HCT116 (cell line): ENCODE results near the gene PCDH9. TPM values are rescaled to one million over a fixed set of nuclear protein-coding genes. Genes with fewer than 3 reads are reported as not detected.

Experiments
- ATAC-seq: fragments of 200-7000 bp; cut with Tn5 transposase; 2 replicates; pipeline ENCODE4 v1.9.1; 2020; ENCODE audit warnings: mild to moderate bottlenecking, moderate library complexity
- BruUV-seq: library from RNA; stranded (reverse); fragments of 400-500 nt; replicated peaks from 2 replicates; lab custom pipeline; 2021; lab: Mats Ljungman, UMichigan
- CTCF ChIA-PET: fragments of 300-600 bp; sonication (Branson Sonifier 250); formaldehyde crosslinking; loops from one replicate; lab custom pipeline; 2021; ENCODE audit warnings: antibody characterized with exemption; lab: Charles Lee
- POLR2A ChIA-PET: fragments of 300-600, 350-600 bp; sonication (Branson Sonifier 250); formaldehyde crosslinking; loops from one replicate; lab custom pipeline; 2021; ENCODE audit warnings: antibody characterized with exemption; lab: Charles Lee
- RAD21 ChIA-PET, 2 experiments: fragments of 300-600 bp; sonication (Branson Sonifier 250); formaldehyde crosslinking; loops; one replicate each; lab custom pipeline; 2023; ENCODE audit warnings: low total read pairs in 2 of 2; ENCODE audit not compliant: uncharacterized antibody in 2 of 2, unreplicated experiment in 2 of 2, low non-redundant PET in 1 of 2; lab: Charles Lee
- DNase-seq: peaks from one replicate; pipeline ENCODE4 v3.0.0-alpha.2; 2010; ENCODE audit warnings: low read depth, low spot score
- H2AFZ ChIP-seq: fragments of 200-600 bp; shearing (Covaris generic), sonication (generic); 2 replicates; pipeline ENCODE4 v1.6.1; 2017; ENCODE audit warnings: low read depth, mixed run types, mixed read lengths, antibody characterized with exemption, low read length; ENCODE audit not compliant: poor library complexity, severe bottlenecking
- H3K27ac ChIP-seq: 2 replicates; pipeline ENCODE4 v1.5.1; 2012; ENCODE audit warnings: low read depth, low read length
- H3K27me3 ChIP-seq: fragments of 200-600 bp; sonication (generic); 2 replicates; pipeline ENCODE4 v1.6.1; 2016; ENCODE audit warnings: mixed run types, low read length, mixed read lengths; ENCODE audit not compliant: insufficient read depth
- H3K36me3 ChIP-seq, 2 experiments: fragments of 200-500 bp in 1 of 2; fragments of 200-600 bp in 1 of 2; sonication (Bioruptor generic) in 1 of 2; sonication (generic) in 1 of 2; 2 replicates each; pipeline versions ENCODE4 v1.5.1 to v1.6.1; 2014 to 2016; ENCODE audit warnings: low read length in 2 of 2, inconsistent platforms in 1 of 2, mixed read lengths in 1 of 2, mixed run types in 1 of 2; ENCODE audit not compliant: insufficient read depth in 2 of 2, control insufficient read depth in 1 of 2
- H3K4me1 ChIP-seq, 2 experiments: fragments of 200-600 bp in 1 of 2; sonication (generic) in 1 of 2; 2 replicates each; pipeline versions ENCODE4 v1.5.1 to v1.6.1; 2012 to 2017; ENCODE audit warnings: low read length in 2 of 2, inconsistent platforms in 1 of 2, mild to moderate bottlenecking in 1 of 2, mixed read lengths in 1 of 2, mixed run types in 1 of 2, moderate library complexity in 1 of 2; ENCODE audit not compliant: insufficient read depth in 2 of 2, control insufficient read depth in 1 of 2
- H3K4me2 ChIP-seq: fragments of 200-600 bp; sonication (generic); 2 replicates; pipeline ENCODE4 v1.6.1; 2017; ENCODE audit warnings: mixed run types, low read length, mixed read lengths
- H3K4me3 ChIP-seq, 2 experiments: fragments of 200-600 bp in 1 of 2; sonication (generic) in 1 of 2; replicated peaks in 1 of 2; 2 replicates each; pipeline ENCODE4 v1.5.1; 2011 to 2016; ENCODE audit warnings: low read length in 2 of 2, control low read depth in 1 of 2, low read depth in 1 of 2, mild to moderate bottlenecking in 1 of 2, mixed read lengths in 1 of 2, mixed run types in 1 of 2
- H3K79me2 ChIP-seq: fragments of 200-600 bp; sonication (generic); 2 replicates; pipeline ENCODE4 v1.6.1; 2017; ENCODE audit warnings: mild to moderate bottlenecking, mixed run types, low read length, moderate library complexity, mixed read lengths; ENCODE audit not compliant: insufficient read depth
- H3K9ac ChIP-seq: fragments of 200-600 bp; sonication (generic); 2 replicates; pipeline ENCODE4 v1.6.1; 2016; ENCODE audit warnings: low read length, mixed read lengths
- H3K9me2 ChIP-seq: fragments of 200-600 bp; sonication (generic), shearing (Covaris generic); 2 replicates; pipeline ENCODE4 v1.6.1; 2017; ENCODE audit warnings: mixed run types, mild to moderate bottlenecking, moderate library complexity; ENCODE audit not compliant: insufficient read depth
- H3K9me3 ChIP-seq, 2 experiments: fragments of 200-500 bp in 1 of 2; fragments of 200-600 bp in 1 of 2; sonication (Bioruptor generic) in 1 of 2; sonication (generic) in 1 of 2; 2 replicates each; pipeline ENCODE4 v1.6.1; 2014 to 2017; ENCODE audit warnings: low read length in 2 of 2, mixed read lengths in 2 of 2, inconsistent platforms in 1 of 2, low read depth in 1 of 2, mild to moderate bottlenecking in 1 of 2, mixed run types in 1 of 2, moderate library complexity in 1 of 2; ENCODE audit not compliant: control insufficient read depth in 1 of 2, insufficient read depth in 1 of 2
- H4K20me1 ChIP-seq: fragments of 200-600 bp; sonication (generic), shearing (Covaris generic); 2 replicates; pipeline ENCODE4 v1.6.1; 2017; ENCODE audit warnings: mixed run types, mild to moderate bottlenecking, moderate library complexity; ENCODE audit not compliant: insufficient read depth
- CBX3 ChIP-seq: IDR thresholded peaks from 2 replicates; pipeline ENCODE4 v1.6.1; 2012; ENCODE audit warnings: low read depth
- CEBPB ChIP-seq: IDR thresholded peaks from 2 replicates; pipeline ENCODE4 v1.6.1; 2012; ENCODE audit warnings: low read depth
- EGR1 ChIP-seq: IDR thresholded peaks from 2 replicates; pipeline ENCODE4 v1.6.1; 2012; ENCODE audit warnings: low read depth
- EZH2 ChIP-seq: fragments of 200-600 bp; sonication (generic); IDR thresholded peaks from 2 replicates; pipeline ENCODE4 v1.6.1; 2017; ENCODE audit warnings: antibody characterized with exemption, mixed run types
- EZH2phosphoT487 ChIP-seq: fragments of 200-600 bp; IDR thresholded peaks from 2 replicates; pipeline ENCODE4 v1.6.1; 2018; ENCODE audit warnings: antibody characterized with exemption, borderline replicate concordance
- JUND ChIP-seq: IDR thresholded peaks from 2 replicates; pipeline ENCODE4 v1.6.1; 2012
- POLR2AphosphoS5 ChIP-seq: IDR thresholded peaks from 2 replicates; pipeline ENCODE4 v1.6.1; 2011; ENCODE audit warnings: mild to moderate bottlenecking, low read depth, low read length, moderate library complexity
- RAD21 ChIP-seq: IDR thresholded peaks from 2 replicates; pipeline ENCODE4 v1.6.1; 2012; ENCODE audit warnings: low read depth, mild to moderate bottlenecking
- SIN3A ChIP-seq: IDR thresholded peaks from 2 replicates; pipeline ENCODE4 v1.6.1; 2012; ENCODE audit warnings: low read depth
- SRF ChIP-seq: IDR thresholded peaks from 2 replicates; pipeline ENCODE4 v1.6.1; 2012; ENCODE audit warnings: low read depth
- TCF7L2 ChIP-seq: IDR thresholded peaks from 2 replicates; pipeline ENCODE4 v1.7.0; 2011; ENCODE audit warnings: borderline replicate concordance, inconsistent platforms; ENCODE audit not compliant: insufficient read depth, insufficient read length; ENCODE audit errors: extremely low read depth
- YY1 ChIP-seq: IDR thresholded peaks from 2 replicates; pipeline ENCODE4 v1.6.1; 2011; ENCODE audit warnings: low read length, low read depth, moderate library complexity, mild to moderate bottlenecking; ENCODE audit not compliant: insufficient replicate concordance; ENCODE audit errors: extremely low read depth
- intact Hi-C: fragments of 100-400 bp; cut with micrococcal nuclease; formaldehyde crosslinking; loops from 2 replicates; pipeline ENCODE4 v1.10.0; 2022
- total RNA-seq: library from RNA; stranded (reverse); gene quantifications from one replicate; pipeline ENCODE4 v1.2.1, GENCODE V29; 2021; ENCODE audit not compliant: unreplicated experiment
- TF ChIP-seq, protein P1 (sequence below): IDR thresholded peaks from 2 replicates; pipeline ENCODE4 v1.6.1; 2012; ENCODE audit warnings: low read depth
- TF ChIP-seq, protein P2 (sequence below): IDR thresholded peaks from 2 replicates; pipeline ENCODE4 v1.6.1; 2012

PCDH9 gene
- total RNA-seq, 1 experiment from 2014 or later = 0.02 TPM

DNA sequence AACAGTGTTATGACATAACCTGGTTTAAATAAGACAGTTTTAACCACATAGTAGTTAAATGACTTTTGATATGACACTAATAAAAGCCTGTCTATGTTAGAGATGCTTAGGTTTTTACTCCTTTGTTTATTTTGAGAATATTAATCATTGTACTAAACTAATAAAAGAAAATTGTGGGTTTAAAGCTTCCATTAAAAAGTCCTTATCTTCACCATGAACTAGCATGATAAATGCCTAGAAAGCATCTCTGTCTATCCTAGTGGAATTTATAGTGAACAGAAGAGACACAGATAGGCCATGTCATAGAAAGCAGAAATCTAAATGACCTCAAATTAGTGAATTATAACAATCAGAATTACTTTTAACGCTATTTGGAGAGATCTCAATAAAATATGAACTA lies 255.2 kb downstream of the PCDH9 start:
- DNase-seq (no peak), ATAC-seq (no peak)
- H3K4me2 ChIP-seq = no peak overlapping the region
- no peaks in the 10 kb centered on the region for H3K79me2 ChIP-seq
- no peak overlapping the region for H3K4me3 ChIP-seq
- H3K36me3 ChIP-seq = no peaks in the 10 kb centered on the region
- no peaks in the 10 kb centered on the region for H4K20me1 ChIP-seq
- RAD21 ChIA-PET = no interaction called here
- no peak overlapping the region for H2AFZ ChIP-seq
- no peaks in the 10 kb centered on the region for H3K9me2 ChIP-seq
- no peak overlapping the region for H3K27ac ChIP-seq
- CTCF ChIA-PET = no interaction called here
- no peaks in the 10 kb centered on the region for H3K27me3 ChIP-seq
- no peak overlapping the region for H3K9ac ChIP-seq
- POLR2A ChIA-PET = no interaction called here
- no TSS peak for BruUV-seq
- no peaks in the 10 kb centered on the region for H3K9me3 ChIP-seq
- no peaks in the 10 kb centered on the region for H3K4me1 ChIP-seq
- TF ChIP-seq, protein P1, sequence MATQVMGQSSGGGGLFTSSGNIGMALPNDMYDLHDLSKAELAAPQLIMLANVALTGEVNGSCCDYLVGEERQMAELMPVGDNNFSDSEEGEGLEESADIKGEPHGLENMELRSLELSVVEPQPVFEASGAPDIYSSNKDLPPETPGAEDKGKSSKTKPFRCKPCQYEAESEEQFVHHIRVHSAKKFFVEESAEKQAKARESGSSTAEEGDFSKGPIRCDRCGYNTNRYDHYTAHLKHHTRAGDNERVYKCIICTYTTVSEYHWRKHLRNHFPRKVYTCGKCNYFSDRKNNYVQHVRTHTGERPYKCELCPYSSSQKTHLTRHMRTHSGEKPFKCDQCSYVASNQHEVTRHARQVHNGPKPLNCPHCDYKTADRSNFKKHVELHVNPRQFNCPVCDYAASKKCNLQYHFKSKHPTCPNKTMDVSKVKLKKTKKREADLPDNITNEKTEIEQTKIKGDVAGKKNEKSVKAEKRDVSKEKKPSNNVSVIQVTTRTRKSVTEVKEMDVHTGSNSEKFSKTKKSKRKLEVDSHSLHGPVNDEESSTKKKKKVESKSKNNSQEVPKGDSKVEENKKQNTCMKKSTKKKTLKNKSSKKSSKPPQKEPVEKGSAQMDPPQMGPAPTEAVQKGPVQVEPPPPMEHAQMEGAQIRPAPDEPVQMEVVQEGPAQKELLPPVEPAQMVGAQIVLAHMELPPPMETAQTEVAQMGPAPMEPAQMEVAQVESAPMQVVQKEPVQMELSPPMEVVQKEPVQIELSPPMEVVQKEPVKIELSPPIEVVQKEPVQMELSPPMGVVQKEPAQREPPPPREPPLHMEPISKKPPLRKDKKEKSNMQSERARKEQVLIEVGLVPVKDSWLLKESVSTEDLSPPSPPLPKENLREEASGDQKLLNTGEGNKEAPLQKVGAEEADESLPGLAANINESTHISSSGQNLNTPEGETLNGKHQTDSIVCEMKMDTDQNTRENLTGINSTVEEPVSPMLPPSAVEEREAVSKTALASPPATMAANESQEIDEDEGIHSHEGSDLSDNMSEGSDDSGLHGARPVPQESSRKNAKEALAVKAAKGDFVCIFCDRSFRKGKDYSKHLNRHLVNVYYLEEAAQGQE = no peak
- no peak for TF ChIP-seq EZH2phosphoT487
- intact Hi-C loops = no loop called here

DNA sequence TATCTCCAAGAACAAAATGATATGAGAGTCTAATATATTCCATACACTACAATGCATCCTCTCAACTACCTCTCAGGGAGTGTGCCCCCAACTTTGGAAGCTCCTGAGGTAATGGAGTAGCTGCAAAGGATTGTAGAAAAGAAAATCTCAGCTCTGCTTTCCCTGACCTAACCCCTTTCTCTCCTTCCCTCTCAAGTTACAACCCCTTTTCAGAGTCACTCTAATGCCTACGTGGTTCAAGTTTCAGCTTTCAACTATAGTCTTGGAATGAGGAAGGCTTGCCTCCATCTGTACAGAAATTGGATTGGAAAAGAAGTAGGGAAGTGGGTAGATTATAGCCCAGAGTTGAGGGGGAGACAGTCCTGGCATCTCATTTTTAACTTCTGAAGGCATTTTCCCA lies 256.0 kb downstream of the PCDH9 start:
- ChIA-PET RAD21 (no interaction called here), POLR2A (no interaction called here)
- Histone ChIP-seq H3K4me1 (no peaks in the 10 kb centered on the region), H3K9me2 (no peaks in the 10 kb centered on the region), H3K27ac (no peak overlapping the region), H3K4me2 (no peak overlapping the region), H3K27me3 (no peaks in the 10 kb centered on the region), H2AFZ (no peak overlapping the region)
- no peak for ATAC-seq
- no peak for TF ChIP-seq TCF7L2
- no peak for TF ChIP-seq SRF
- TF ChIP-seq YY1 = no peak
- TF ChIP-seq JUND = no peak
- TF ChIP-seq POLR2AphosphoS5 = no peak
- no peak for TF ChIP-seq RAD21
- TF ChIP-seq SIN3A = no peak
- TF ChIP-seq, protein P1 = no peak
- TF ChIP-seq CEBPB = no peak
- no peak for TF ChIP-seq CBX3
- no peak for TF ChIP-seq EZH2
- TF ChIP-seq, protein P2, sequence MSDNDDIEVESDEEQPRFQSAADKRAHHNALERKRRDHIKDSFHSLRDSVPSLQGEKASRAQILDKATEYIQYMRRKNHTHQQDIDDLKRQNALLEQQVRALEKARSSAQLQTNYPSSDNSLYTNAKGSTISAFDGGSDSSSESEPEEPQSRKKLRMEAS = no peak
- no peak for TF ChIP-seq EGR1
- TF ChIP-seq, all 23 proteins: peak for 0
- BruUV-seq = no TSS peak
- intact Hi-C loops = no loop called here
- Histone ChIP-seq H3K79me2 (no peaks in the 10 kb centered on the region), H3K4me3 (no peak overlapping the region), H3K9ac (no peak overlapping the region), H4K20me1 (no peaks in the 10 kb centered on the region), H3K36me3 (no peaks in the 10 kb centered on the region), H3K9me3 (no peaks in the 10 kb centered on the region)
- no peak for DNase-seq
- CTCF ChIA-PET = no interaction called here
